A673 (cell line): ENCODE data around the gene PCDHGA6.

Experiments
- CTCF ChIP-seq: fragments of 300-800, 200-600 bp; sonication (generic); conservative IDR thresholded peaks from 2 replicates; pipeline ENCODE4 v1.5.1; 2017; ENCODE audit warnings: low read depth, mild to moderate bottlenecking, antibody characterized with exemption, low read length, moderate library complexity, mixed read lengths
- EZH2 ChIP-seq: fragments of 200-600 bp; sonication (generic); IDR thresholded peaks from 2 replicates; pipeline ENCODE4 v1.6.1; 2017; ENCODE audit warnings: borderline replicate concordance, low read depth, mild to moderate bottlenecking, mixed read lengths, antibody characterized with exemption, low read length; ENCODE audit not compliant: poor library complexity, severe bottlenecking

- no peak for TF ChIP-seq EZH2
- TF ChIP-seq CTCF, result peak; percentile 69
Observed at GRCh38 chr5:141373673-141374317, at the start of gene PCDHGA6.
